ENCODE measurements around the gene NIT1. TPM values are rescaled to one million over a fixed set of nuclear protein-coding genes. Genes with fewer than 3 reads are reported as not detected.

NIT1 gene
- total RNA-seq, 1 experiment from 2014 or later, result 39.6 TPM

- DNase-seq, result no peak
- H4K5ac ChIP-seq (ENCODE audit: insufficient read length, low read depth, low read length), result no peak overlapping the region
- no peaks in the 10 kb centered on the region for H3K9me3 Mint-ChIP-seq
Observed at GRCh38 chr1:161091093-161091492, 26.8 kb upstream of the NIT1 start.

More at GRCh38 chr1:161091093-161091492, 26.8 kb upstream of the NIT1 start:
- H3K79me2 ChIP-seq (ENCODE audit: insufficient read depth, low read length), result no peaks in the 10 kb centered on the region
- H2AK5ac ChIP-seq (ENCODE audit: insufficient read length, low read length), result no peak overlapping the region
- H3K27me3 ChIP-seq (ENCODE audit: insufficient read depth, low read length), result no peaks in the 10 kb centered on the region; the same call in 1 of the 2 replicates
- no CpG with 5 or more reads among the region's 5 CpGs for WGBS (ENCODE audit: extremely low coverage, insufficient read length, low lambda C conversion rate)
- no peak overlapping the region for H2AFZ ChIP-seq (ENCODE audit: low read length)
- no peak overlapping the region for H3K4ac ChIP-seq (ENCODE audit: low read depth, low read length)
- Mint-ChIP-seq H3K27me3 (ENCODE audit: low read depth) (peaks cover 9% of the 10 kb centered on the region), H3K4me3 (no peak overlapping the region), H3K36me3 (ENCODE audit: insufficient read depth in 1 of 3, low read depth in 3 of 3) (no peaks in the 10 kb centered on the region), H3K4me1 (peaks cover 14% of the 10 kb centered on the region in 2 experiments), H3K27ac (no peak overlapping the region)
- H3K56ac ChIP-seq (ENCODE audit: insufficient read length, low read depth, low read length), result no peak overlapping the region
- H3T11ph ChIP-seq (ENCODE audit: low read length), result no peak overlapping the region
- no peak overlapping the region for H3K14ac ChIP-seq (ENCODE audit: insufficient read depth, low read length)
- H2BK20ac ChIP-seq (ENCODE audit: low read depth, low read length, poor library complexity, severe bottlenecking), result no peak overlapping the region
- H3K9ac ChIP-seq (ENCODE audit: extremely low read depth, insufficient read length, low read length), result no peak overlapping the region
- no peak overlapping the region for H2BK15ac ChIP-seq (ENCODE audit: low read depth, low read length)
- no peak overlapping the region for H3K23ac ChIP-seq (ENCODE audit: insufficient read length, low read depth, low read length)
- no peaks in the 10 kb centered on the region for H3K4me1 ChIP-seq (ENCODE audit: insufficient read depth, low read length)
- TF ChIP-seq CTCF (conservative IDR thresholded peaks at IDR 0.05), result no peak
- no peak overlapping the region for H4K91ac ChIP-seq (ENCODE audit: insufficient read length, low read depth, low read length)
- no peak overlapping the region for H3K4me2 ChIP-seq (ENCODE audit: insufficient read depth, insufficient read length, low read length)
- no peak overlapping the region for H4K8ac ChIP-seq (replicated peaks; ENCODE audit: insufficient read length, low read depth, low read length)
- no peak overlapping the region for H3K18ac ChIP-seq (ENCODE audit: insufficient read length, low read depth, low read length)
- no peak overlapping the region for H2BK120ac ChIP-seq (ENCODE audit: low read depth, low read length, poor library complexity, severe bottlenecking)
- H2BK12ac ChIP-seq (ENCODE audit: insufficient read length, low read depth, low read length), result no peak overlapping the region
- no peak overlapping the region for H2BK5ac ChIP-seq (ENCODE audit: insufficient read length, low read length)
- no peaks in the 10 kb centered on the region for H3K9me3 ChIP-seq (ENCODE audit: control insufficient read depth, low read depth, low read length)
- no peaks in the 10 kb centered on the region for H3K79me1 ChIP-seq (ENCODE audit: insufficient read depth, low read depth, low read length, poor library complexity, severe bottlenecking)
- H3K23me2 ChIP-seq (ENCODE audit: insufficient read length, low read depth, low read length, poor library complexity, severe bottlenecking), result no peaks in the 10 kb centered on the region
- no peak overlapping the region for H3K27ac ChIP-seq (ENCODE audit: insufficient read length, low read depth, low read length)
- H4K20me1 ChIP-seq (ENCODE audit: control insufficient read depth, insufficient read depth, insufficient read length), result no peaks in the 10 kb centered on the region
